HG03095 (cell line): Measurements from ENCODE around the gene LENEP.

Source experiments
- ATAC-seq: cut with Tn5 transposase; IDR thresholded peaks from one replicate; pipeline ENCODE4 v1.9.1; 2021; ENCODE audit warnings: moderate library complexity; ENCODE audit not compliant: unreplicated experiment

The LENEP gene

GRCh38 chr1:154998818-154999570 lies 5.6 kb downstream of the LENEP start:
- no peak for ATAC-seq

GRCh38 chr1:154999571-155000410 lies 6.4 kb downstream of the LENEP start:
- no peak for ATAC-seq

GRCh38 chr1:155000411-155000725 lies 7.0 kb downstream of the LENEP start:
- no peak for ATAC-seq

- peak; percentile 39 for ATAC-seq
Measured at GRCh38 chr1:155000726-155001424, 7.5 kb downstream of the LENEP start.

GRCh38 chr1:155001425-155001674 lies 8.0 kb downstream of the LENEP start:
- ATAC-seq: peak; percentile 5

GRCh38 chr1:155001675-155002463 lies 8.5 kb downstream of the LENEP start:
- peak; percentile 44 for ATAC-seq

GRCh38 chr1:155002464-155003226 lies 9.3 kb downstream of the LENEP start, which contains the start of gene ZBTB7B:
TSS of gene ZBTB7B (plus strand) at chr1:155002802. CDS start at chr1:155014661, 11,859 bp downstream.
- ATAC-seq: no peak

GRCh38 chr1:155003227-155003765 lies 9.9 kb downstream of the LENEP start:
- no peak for ATAC-seq

GRCh38 chr1:155003766-155004351 lies 10.5 kb downstream of the LENEP start:
- no peak for ATAC-seq

- no peak for ATAC-seq
Measured at GRCh38 chr1:155004352-155005075, 11.1 kb downstream of the LENEP start.

- no peak for ATAC-seq
Measured at GRCh38 chr1:155005076-155006011, 12.0 kb downstream of the LENEP start.

- no peak for ATAC-seq
Measured at GRCh38 chr1:155006601-155007101, 13.3 kb downstream of the LENEP start.

GRCh38 chr1:155007251-155007828 lies 14.0 kb downstream of the LENEP start:
- ATAC-seq: no peak

GRCh38 chr1:155008015-155008941 lies 14.9 kb downstream of the LENEP start:
- ATAC-seq: no peak

- no peak for ATAC-seq
Measured at GRCh38 chr1:155009221-155009711, 15.9 kb downstream of the LENEP start.

GRCh38 chr1:155009742-155010141 lies 16.4 kb downstream of the LENEP start:
- no peak for ATAC-seq
